ENCODE measurements around the gene MTUS2.
A peak's percentile ranks its signal among the peaks of the same experiment; 100 is the strongest.

GRCh38 chr13:28954810-28955209 lies 134.7 kb downstream of the MTUS2 start:
- TF ChIP-seq ATF3 (IDR thresholded peaks at IDR 0.05) (no peak), GABPA (IDR thresholded peaks at IDR 0.05 in 1 of 2, conservative IDR thresholded peaks at IDR 0.05 in 1 of 2) (no peak), CTCF (IDR thresholded peaks at IDR 0.05; ENCODE audit: low read depth, low read length, missing input control) (no peak), RAD21 (IDR thresholded peaks at IDR 0.05) (peak in 1 of 2 donors; percentile 49), RXRA (IDR thresholded peaks at IDR 0.05) (peak; percentile 31 to 92), JUND (IDR thresholded peaks at IDR 0.05) (peak in 1 of 2 donors; percentile 71), TAF1 (conservative IDR thresholded peaks at IDR 0.05) (no peak), SP1 (IDR thresholded peaks at IDR 0.05) (no peak), YY1 (IDR thresholded peaks at IDR 0.05) (peak; percentile 54), ZBTB33 (IDR thresholded peaks at IDR 0.05) (peak; percentile 67)
- TF ChIP-seq, protein P1, sequence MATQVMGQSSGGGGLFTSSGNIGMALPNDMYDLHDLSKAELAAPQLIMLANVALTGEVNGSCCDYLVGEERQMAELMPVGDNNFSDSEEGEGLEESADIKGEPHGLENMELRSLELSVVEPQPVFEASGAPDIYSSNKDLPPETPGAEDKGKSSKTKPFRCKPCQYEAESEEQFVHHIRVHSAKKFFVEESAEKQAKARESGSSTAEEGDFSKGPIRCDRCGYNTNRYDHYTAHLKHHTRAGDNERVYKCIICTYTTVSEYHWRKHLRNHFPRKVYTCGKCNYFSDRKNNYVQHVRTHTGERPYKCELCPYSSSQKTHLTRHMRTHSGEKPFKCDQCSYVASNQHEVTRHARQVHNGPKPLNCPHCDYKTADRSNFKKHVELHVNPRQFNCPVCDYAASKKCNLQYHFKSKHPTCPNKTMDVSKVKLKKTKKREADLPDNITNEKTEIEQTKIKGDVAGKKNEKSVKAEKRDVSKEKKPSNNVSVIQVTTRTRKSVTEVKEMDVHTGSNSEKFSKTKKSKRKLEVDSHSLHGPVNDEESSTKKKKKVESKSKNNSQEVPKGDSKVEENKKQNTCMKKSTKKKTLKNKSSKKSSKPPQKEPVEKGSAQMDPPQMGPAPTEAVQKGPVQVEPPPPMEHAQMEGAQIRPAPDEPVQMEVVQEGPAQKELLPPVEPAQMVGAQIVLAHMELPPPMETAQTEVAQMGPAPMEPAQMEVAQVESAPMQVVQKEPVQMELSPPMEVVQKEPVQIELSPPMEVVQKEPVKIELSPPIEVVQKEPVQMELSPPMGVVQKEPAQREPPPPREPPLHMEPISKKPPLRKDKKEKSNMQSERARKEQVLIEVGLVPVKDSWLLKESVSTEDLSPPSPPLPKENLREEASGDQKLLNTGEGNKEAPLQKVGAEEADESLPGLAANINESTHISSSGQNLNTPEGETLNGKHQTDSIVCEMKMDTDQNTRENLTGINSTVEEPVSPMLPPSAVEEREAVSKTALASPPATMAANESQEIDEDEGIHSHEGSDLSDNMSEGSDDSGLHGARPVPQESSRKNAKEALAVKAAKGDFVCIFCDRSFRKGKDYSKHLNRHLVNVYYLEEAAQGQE (IDR thresholded peaks at IDR 0.05): no peak
